ENCODE measurements around the gene USP47.

USP47 gene, protein sequence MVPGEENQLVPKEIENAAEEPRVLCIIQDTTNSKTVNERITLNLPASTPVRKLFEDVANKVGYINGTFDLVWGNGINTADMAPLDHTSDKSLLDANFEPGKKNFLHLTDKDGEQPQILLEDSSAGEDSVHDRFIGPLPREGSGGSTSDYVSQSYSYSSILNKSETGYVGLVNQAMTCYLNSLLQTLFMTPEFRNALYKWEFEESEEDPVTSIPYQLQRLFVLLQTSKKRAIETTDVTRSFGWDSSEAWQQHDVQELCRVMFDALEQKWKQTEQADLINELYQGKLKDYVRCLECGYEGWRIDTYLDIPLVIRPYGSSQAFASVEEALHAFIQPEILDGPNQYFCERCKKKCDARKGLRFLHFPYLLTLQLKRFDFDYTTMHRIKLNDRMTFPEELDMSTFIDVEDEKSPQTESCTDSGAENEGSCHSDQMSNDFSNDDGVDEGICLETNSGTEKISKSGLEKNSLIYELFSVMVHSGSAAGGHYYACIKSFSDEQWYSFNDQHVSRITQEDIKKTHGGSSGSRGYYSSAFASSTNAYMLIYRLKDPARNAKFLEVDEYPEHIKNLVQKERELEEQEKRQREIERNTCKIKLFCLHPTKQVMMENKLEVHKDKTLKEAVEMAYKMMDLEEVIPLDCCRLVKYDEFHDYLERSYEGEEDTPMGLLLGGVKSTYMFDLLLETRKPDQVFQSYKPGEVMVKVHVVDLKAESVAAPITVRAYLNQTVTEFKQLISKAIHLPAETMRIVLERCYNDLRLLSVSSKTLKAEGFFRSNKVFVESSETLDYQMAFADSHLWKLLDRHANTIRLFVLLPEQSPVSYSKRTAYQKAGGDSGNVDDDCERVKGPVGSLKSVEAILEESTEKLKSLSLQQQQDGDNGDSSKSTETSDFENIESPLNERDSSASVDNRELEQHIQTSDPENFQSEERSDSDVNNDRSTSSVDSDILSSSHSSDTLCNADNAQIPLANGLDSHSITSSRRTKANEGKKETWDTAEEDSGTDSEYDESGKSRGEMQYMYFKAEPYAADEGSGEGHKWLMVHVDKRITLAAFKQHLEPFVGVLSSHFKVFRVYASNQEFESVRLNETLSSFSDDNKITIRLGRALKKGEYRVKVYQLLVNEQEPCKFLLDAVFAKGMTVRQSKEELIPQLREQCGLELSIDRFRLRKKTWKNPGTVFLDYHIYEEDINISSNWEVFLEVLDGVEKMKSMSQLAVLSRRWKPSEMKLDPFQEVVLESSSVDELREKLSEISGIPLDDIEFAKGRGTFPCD (N-terminal part only)

GRCh38 chr11:11841723-11842420 lies at the start of gene USP47:
USP47 (plus strand) TSS chr11:11841972; CDS start chr11:11842186, 214 bp downstream.
- DNase-seq, result peak; percentile 80 to 87

GRCh38 chr11:11793073-11793472 lies 48.7 kb upstream of the USP47 start:
- no peak for DNase-seq

DNA sequence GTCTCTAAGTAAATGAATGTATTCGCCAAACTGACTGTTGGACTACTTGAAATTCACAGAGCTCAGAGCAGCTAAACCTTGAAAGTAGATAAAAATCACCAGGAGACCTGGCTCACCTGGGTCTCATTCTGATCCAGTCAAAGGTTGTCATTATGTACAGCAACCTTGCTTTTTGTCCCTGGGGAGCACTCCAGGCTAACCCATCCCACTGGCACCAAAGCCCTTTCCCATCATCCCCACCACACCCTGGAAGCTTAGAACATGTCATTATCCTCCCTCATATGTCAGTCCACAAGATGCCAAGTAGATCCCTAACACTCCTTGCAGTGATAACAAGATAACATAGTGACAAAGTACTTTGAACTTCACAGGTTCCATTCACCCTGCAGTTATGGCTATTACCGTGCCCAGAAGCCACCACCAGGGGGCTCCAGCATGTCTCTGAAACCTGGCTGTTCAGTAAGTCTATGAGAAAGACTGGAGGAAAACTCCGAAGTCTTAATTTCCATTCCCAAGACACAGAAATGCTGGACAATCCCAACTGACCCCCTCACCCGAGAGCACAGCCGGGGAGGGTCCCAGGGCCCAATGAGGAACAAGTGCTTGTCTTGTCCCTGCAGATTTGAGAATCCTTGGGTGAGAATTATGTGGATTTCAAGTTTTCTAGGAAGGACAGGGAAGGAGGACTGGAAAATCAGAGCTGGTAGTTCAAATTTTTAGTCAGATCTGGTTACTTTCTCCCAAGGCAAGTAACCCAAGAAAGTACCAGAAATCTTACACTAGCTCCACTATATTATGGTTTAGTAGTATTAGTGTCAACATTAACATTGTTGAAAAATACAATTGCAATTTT lies 43.0 kb upstream of the USP47 start:
- peak; percentile 11 to 76 for DNase-seq

DNA sequence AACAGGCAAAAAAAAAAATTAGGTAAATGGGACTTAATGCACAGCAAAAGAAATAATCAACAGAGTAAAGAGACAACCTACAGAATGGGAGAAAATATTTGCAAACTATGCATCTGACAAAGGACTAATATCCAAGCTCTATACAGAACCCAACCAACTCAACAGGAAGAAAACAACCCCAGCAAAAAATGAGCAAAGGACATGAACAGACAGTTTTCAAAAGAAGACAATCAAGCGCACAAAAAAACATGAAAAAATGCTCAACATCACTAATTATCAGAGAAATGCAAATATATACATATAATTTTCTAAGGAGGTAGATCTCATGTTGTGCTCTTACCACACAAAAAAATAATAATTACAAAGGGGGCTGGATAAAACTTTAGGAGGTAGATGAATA lies 36.5 kb upstream of the USP47 start:
- no peak for DNase-seq

DNA sequence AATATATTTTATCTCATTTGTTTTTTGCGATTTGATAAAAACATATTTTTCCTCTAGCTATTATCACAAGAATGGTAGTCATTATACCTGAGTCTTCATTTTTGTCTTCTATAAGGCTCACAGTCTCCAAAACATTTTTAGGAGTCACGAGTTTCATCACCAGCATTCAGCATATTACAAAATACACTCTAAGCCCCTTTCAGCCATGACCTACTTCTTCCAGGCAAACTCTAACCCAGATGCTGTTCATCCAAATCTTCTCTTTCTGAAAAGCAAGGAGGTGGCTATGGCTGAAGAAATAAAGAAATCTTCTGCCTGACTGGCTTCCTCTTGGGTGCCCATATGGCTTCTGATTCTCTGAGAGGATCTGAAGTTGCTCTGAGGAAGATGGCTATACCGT lies 35.7 kb upstream of the USP47 start:
- DNase-seq, result peak in 1 of 2 donors; percentile 35

GRCh38 chr11:11806586-11806985 lies 35.2 kb upstream of the USP47 start:
- DNase-seq, result peak in 1 of 2 donors; percentile 90

- no peak for DNase-seq
These were observed 33.7 kb upstream of the USP47 start for GRCh38 chr11:11807811-11808782.

GRCh38 chr11:11808992-11809615 lies 32.7 kb upstream of the USP47 start:
- no peak for DNase-seq

GRCh38 chr11:11810764-11811726 lies 30.7 kb upstream of the USP47 start:
- no peak for DNase-seq

DNA sequence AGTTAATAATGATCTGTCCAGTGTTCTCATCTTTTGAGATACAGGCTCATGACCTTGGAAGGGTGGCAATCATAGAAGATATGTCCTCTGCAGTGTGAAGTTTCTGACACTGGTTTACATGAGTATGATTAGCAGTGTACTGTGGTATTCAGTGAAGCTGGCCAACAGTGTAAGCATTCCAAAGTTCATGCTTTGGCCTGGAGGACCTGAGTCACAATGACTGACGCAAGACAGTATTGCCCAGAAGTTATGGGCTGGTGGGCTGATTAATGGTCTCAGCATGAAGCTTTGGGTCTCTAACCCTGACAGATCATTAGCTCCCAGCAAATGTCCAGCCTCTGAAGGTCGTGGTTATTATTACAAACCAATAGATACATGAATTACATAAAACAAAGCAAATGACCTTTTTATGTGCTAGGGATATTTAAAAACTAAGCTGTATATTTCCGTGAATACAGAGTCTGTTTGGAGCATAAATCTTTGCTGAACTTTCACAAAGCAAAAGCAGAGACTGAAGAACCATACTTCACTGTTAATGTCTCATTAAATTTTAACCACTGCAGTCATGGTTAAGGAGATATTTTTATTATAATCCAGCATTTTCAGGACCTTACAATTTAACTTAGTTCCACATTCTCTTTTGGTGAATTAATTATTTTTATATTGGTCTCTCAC lies 28.3 kb upstream of the USP47 start:
- DNase-seq, result no peak

- DNase-seq, result no peak
These were observed 26.9 kb upstream of the USP47 start for GRCh38 chr11:11814614-11815452.

- DNase-seq, result no peak
These were observed 25.1 kb upstream of the USP47 start for GRCh38 chr11:11816511-11817314.

DNA sequence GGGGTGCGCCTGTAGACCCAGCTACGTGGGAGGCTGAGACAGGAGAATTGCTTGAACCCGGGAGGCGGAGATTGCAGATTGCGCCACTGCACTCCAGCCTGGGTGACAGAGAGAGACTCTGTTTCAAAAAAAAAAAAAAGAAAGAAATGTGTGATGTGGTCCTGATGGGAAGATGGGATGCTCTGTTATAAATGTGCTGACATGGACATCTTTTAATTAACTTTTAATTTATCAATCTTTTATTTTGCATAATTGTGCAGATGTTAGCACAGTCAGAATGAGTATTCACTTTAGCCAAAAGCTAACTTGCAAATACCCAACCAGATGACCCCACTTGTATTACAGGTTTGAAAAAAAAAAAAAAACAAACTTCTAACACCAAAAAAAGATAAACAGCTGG lies 23.8 kb upstream of the USP47 start:
- no peak for DNase-seq

DNA sequence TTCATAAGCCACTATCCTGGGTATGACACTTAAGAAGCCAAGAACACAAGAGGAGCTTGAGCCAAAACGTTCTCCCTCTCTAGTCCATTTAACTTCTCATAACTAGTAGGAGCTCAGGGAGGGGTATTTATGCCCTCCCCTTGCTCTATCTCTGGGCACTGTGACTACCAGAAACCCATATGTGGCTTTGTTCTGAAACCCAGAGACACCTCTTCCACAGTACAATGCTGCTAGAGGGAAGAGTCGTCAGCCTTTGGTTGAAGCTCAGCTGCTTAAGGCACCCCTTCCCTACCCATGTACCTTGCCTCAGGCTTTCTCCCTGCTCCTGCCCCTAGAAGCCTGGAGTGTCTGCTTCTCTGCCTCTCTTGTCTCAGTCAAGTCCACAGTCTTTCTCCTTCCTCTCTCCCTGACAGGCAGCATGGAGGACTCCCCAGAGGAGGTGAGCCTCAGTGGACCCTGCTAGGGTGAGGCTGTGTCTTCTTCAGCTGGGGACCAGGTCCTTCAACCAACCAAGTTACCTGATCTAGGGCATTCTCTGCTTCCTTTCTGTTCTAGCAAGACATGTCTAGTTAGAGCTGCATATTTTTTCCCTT lies 23.1 kb upstream of the USP47 start:
- no peak for DNase-seq

- no peak for DNase-seq
These were observed 19.9 kb upstream of the USP47 start for GRCh38 chr11:11821899-11822298.

- no peak for DNase-seq
These were observed 18.8 kb upstream of the USP47 start for GRCh38 chr11:11822946-11823345.
